BJ (cell line): Measurements from ENCODE around the gene RASL10A. TPM values are rescaled to one million over a fixed set of nuclear protein-coding genes. Genes with fewer than 3 reads are reported as not detected.

Experiments used
- CTCF ChIA-PET: fragments of 350-600 bp; formaldehyde crosslinking; extraction: SDS; loops from one replicate; lab custom pipeline; 2021; ENCODE audit warnings: antibody characterized with exemption, inconsistent platforms; lab: Yijun Ruan, JAX
- POLR2A ChIA-PET: fragments of 300-600 bp; sonication (Branson Sonifier 250); formaldehyde crosslinking; extraction: SDS; loops from one replicate; lab custom pipeline; 2021; ENCODE audit warnings: antibody characterized with exemption; lab: Charles Lee
- DNase-seq: peaks from one replicate; pipeline ENCODE4 v3.0.0-alpha.2; 2011; ENCODE audit warnings: low read depth
- H3K27me3 ChIP-seq: 2 replicates; pipeline ENCODE4 v1.6.0; 2011; ENCODE audit warnings: low read length; ENCODE audit not compliant: control insufficient read depth, insufficient read depth
- H3K36me3 ChIP-seq: 2 replicates; pipeline ENCODE4 v1.5.1; 2011; ENCODE audit warnings: low read length; ENCODE audit not compliant: control insufficient read depth, insufficient read depth
- H3K4me3 ChIP-seq: 2 replicates; pipeline ENCODE4 v1.5.1; 2011; ENCODE audit warnings: low read depth, mild to moderate bottlenecking, control low read depth, low read length
- CTCF ChIP-seq: IDR thresholded peaks from 2 replicates; pipeline ENCODE4 v1.5.1; 2011; ENCODE audit warnings: low read depth, mild to moderate bottlenecking, control low read depth, inconsistent platforms, low read length, moderate library complexity; ENCODE audit not compliant: insufficient read depth
- polyA plus RNA-seq: library from polyadenylated mRNA; depleted of rRNA; stranded (reverse); fragments of >200 nt; gene quantifications from 2 replicates; pipeline ENCODE4 v1.2.3, GENCODE V29; 2011

Gene RASL10A
- polyA plus RNA-seq, 1 experiment: 0.16 TPM

GRCh38 chr22:29299136-29299900, 16.2 kb downstream of the RASL10A start:
- POLR2A ChIA-PET: no interaction called here
- Histone ChIP-seq H3K36me3 (peaks cover 46% of the 10 kb centered on the region), H3K27me3 (no peaks in the 10 kb centered on the region), H3K4me3 (no peak overlapping the region)
- TF ChIP-seq CTCF: no peak
- CTCF ChIA-PET: no interaction called here
- DNase-seq: no peak

- CTCF ChIA-PET: no interaction called here
- POLR2A ChIA-PET: no interaction called here
- no peak for TF ChIP-seq CTCF
- Histone ChIP-seq H3K27me3 (no peaks in the 10 kb centered on the region), H3K4me3 (no peak overlapping the region), H3K36me3 (peaks cover 50% of the 10 kb centered on the region)
- no peak for DNase-seq
Measured at GRCh38 chr22:29298641-29299040, 16.9 kb downstream of the RASL10A start.

GRCh38 chr22:29292379-29292778, 23.1 kb downstream of the RASL10A start:
- no peak overlapping the region for H3K4me3 ChIP-seq
- POLR2A ChIA-PET: no interaction called here
- CTCF ChIA-PET: no interaction called here
- DNase-seq: no peak
- H3K27me3 ChIP-seq: no peaks in the 10 kb centered on the region
- no peak for TF ChIP-seq CTCF
- peaks cover 36% of the 10 kb centered on the region for H3K36me3 ChIP-seq

- ChIA-PET CTCF (no interaction called here), POLR2A (no interaction called here)
- H3K27me3 ChIP-seq: no peaks in the 10 kb centered on the region
- DNase-seq: no peak
- peaks cover 31% of the 10 kb centered on the region for H3K36me3 ChIP-seq
- no peak overlapping the region for H3K4me3 ChIP-seq
- TF ChIP-seq CTCF: no peak
Measured at GRCh38 chr22:29291215-29291614, 24.3 kb downstream of the RASL10A start.

- H3K27me3 ChIP-seq: no peaks in the 10 kb centered on the region
- POLR2A ChIA-PET: no interaction called here
- DNase-seq: no peak
- H3K36me3 ChIP-seq: peaks cover 28% of the 10 kb centered on the region
- TF ChIP-seq CTCF: no peak
- CTCF ChIA-PET: no interaction called here
- no peak overlapping the region for H3K4me3 ChIP-seq
Measured at GRCh38 chr22:29290061-29290460, 25.4 kb downstream of the RASL10A start.
